Measurements from ENCODE around the gene DUSP8. TPM values are rescaled to one million over a fixed set of nuclear protein-coding genes. Genes with fewer than 3 reads are reported as not detected.
"Not testable (repeated sequence)": the region's sequence is repeated elsewhere in the genome, so short reads cannot be mapped to it uniquely, and the experiment has no call there.

The DUSP8 gene
- total and polyA plus RNA-seq, 9 of the 15 experiments (the other 6 are each of a cell fraction or from before 2014, with no cell fraction given): 0.14 to 2.0 (median 0.86) TPM; not detected in 2

DNA sequence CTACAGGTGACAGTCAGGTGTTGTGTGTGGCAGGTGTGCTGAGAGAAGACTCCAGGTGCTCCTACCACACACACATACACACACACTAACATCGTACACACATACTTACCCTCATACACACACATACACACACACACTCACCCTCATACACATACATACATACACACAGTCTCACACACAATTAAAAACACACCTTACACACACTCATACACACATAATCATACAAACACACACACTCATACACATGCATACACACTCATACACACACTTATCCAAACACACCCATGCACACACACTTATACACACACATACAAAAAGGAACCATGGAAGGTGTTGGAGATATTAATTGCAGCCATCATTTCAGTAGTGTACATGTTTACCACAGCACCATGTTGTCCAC is 31.6 kb upstream of the DUSP8 start:
- Histone ChIP-seq H3K9me1 (ENCODE audit: control insufficient read depth, insufficient read depth, low read length) (no peaks in the 10 kb centered on the region), H2AFZ (ENCODE audit: low read depth, low read length) (no peak overlapping the region), H3K4me2 (ENCODE audit: insufficient read depth, low read length) (no peak overlapping the region), H3K9ac (ENCODE audit: insufficient read depth in 1 of 2, low read depth in 2 of 2, low read length in 2 of 2) (no peak overlapping the region), H3K27me3 (ENCODE audit: control insufficient read depth in 2 of 2, insufficient read depth in 2 of 2, low read length in 2 of 2) (peaks cover 9 to 44% of the 10 kb centered on the region in 2 experiments), H3K9me3 (replicated peaks; ENCODE audit: control insufficient read depth, insufficient read depth, low read depth, low read length) (no peaks in the 10 kb centered on the region), H3K36me3 (ENCODE audit: control insufficient read depth, insufficient read depth, low read length) (no peaks in the 10 kb centered on the region), H3K4me1 (replicated peaks in 1 of 2; ENCODE audit: control insufficient read depth in 2 of 2, insufficient read depth in 2 of 2, low read length in 2 of 2) (no peaks in the 10 kb centered on the region), H3K4me3 (no peak overlapping the region), H4K20me1 (replicated peaks; ENCODE audit: control insufficient read depth, insufficient read depth, low read length) (no peaks in the 10 kb centered on the region), H3K27ac (ENCODE audit: extremely low read depth, low read depth, low read length) (no peak overlapping the region), H3K79me2 (ENCODE audit: control insufficient read depth, insufficient read depth, low read length) (no peaks in the 10 kb centered on the region)
- ATAC-seq: no peak
- no TSS peak for BruUV-seq (replicated peaks)
- intact Hi-C loops (cut with micrococcal nuclease) (no loop called here), in situ Hi-C loops (cut with MboI) (no loop called here)
- FAIRE-seq: no peak
- TF ChIP-seq ZNF780A (CRISPR knock-in tag; IDR thresholded peaks at IDR 0.05) (no peak), MYC (IDR thresholded peaks at IDR 0.05; ENCODE audit: low read depth, low read length) (no peak), MYC (CRISPR knock-in tag; IDR thresholded peaks at IDR 0.05; ENCODE audit: borderline replicate concordance, low read depth) (no peak), GTF2A2 (tag; IDR thresholded peaks at IDR 0.05) (no peak), ZNF24 (IDR thresholded peaks at IDR 0.05) (no peak), KLF10 (CRISPR knock-in tag; IDR thresholded peaks at IDR 0.05) (no peak), KHSRP (IDR thresholded peaks at IDR 0.05) (no peak), EWSR1 (IDR thresholded peaks at IDR 0.05; ENCODE audit: borderline replicate concordance, low read depth, partially characterized antibody) (no peak), FOXA3 (CRISPR knock-in tag; conservative IDR thresholded peaks at IDR 0.05 in 1 of 2, IDR thresholded peaks at IDR 0.05 in 1 of 2) (no peak), SRF (CRISPR knock-in tag; IDR thresholded peaks at IDR 0.05) (no peak), ZZZ3 (IDR thresholded peaks at IDR 0.05) (no peak), PHF20 (IDR thresholded peaks at IDR 0.05; ENCODE audit: partially characterized antibody) (no peak), SIN3B (IDR thresholded peaks at IDR 0.05; ENCODE audit: low read depth) (no peak), ERF (CRISPR knock-in tag; IDR thresholded peaks at IDR 0.05) (no peak), ZNF695 (CRISPR knock-in tag; IDR thresholded peaks at IDR 0.05) (no peak)
- WGBS (ENCODE audit: insufficient coverage, low coverage, missing lambda C conversion rate): 0% methylated on average over 1 of the region's 1 CpG
- CTCF ChIA-PET (ENCODE audit: low intra/inter-chr PET ratio): no interaction called here
- POLR2A ChIA-PET: no interaction called here
- DNase-seq (ENCODE audit: extremely low read depth in 1 of 4, low spot score in 3 of 4): no peak

GRCh38 chr11:1601663-1602062 is 29.6 kb upstream of the DUSP8 start:
- ATAC-seq; H3K36me3 ChIP-seq (ENCODE audit: control insufficient read depth, insufficient read depth, low read length); in situ Hi-C loops (cut with MboI); H3K79me2 ChIP-seq (ENCODE audit: control insufficient read depth, insufficient read depth, low read length); H3K4me1 ChIP-seq (replicated peaks in 1 of 2; ENCODE audit: control insufficient read depth in 2 of 2, insufficient read depth in 2 of 2, low read length in 2 of 2); BruUV-seq (replicated peaks); H3K27ac ChIP-seq (ENCODE audit: extremely low read depth, low read depth, low read length); H3K4me2 ChIP-seq (ENCODE audit: insufficient read depth, low read length); H3K9me3 ChIP-seq (replicated peaks; ENCODE audit: control insufficient read depth, insufficient read depth, low read depth, low read length); intact Hi-C loops (cut with micrococcal nuclease); H3K9ac ChIP-seq (ENCODE audit: insufficient read depth in 1 of 2, low read depth in 2 of 2, low read length in 2 of 2); CTCF ChIA-PET (ENCODE audit: low intra/inter-chr PET ratio); POLR2A ChIA-PET; H2AFZ ChIP-seq (ENCODE audit: low read depth, low read length); H3K9me1 ChIP-seq (ENCODE audit: control insufficient read depth, insufficient read depth, low read length); H3K4me3 ChIP-seq; DNase-seq (ENCODE audit: extremely low read depth in 1 of 4, low spot score in 3 of 4); H4K20me1 ChIP-seq (replicated peaks; ENCODE audit: control insufficient read depth, insufficient read depth, low read length): not testable (repeated sequence)
- H3K27me3 ChIP-seq (ENCODE audit: control insufficient read depth in 2 of 2, insufficient read depth in 2 of 2, low read length in 2 of 2): peaks cover 12 to 38% of the 10 kb centered on the region in 2 experiments
- FAIRE-seq: peak; percentile 23
- 0% methylated on average over 2 of the region's 3 CpGs for WGBS (ENCODE audit: insufficient coverage, low coverage, missing lambda C conversion rate)
